ENCODE results near the gene SDCBP2.

The SDCBP2 gene

GRCh38 chr20:1327827-1328679 lies 886 bp downstream of the SDCBP2 start:
- no peak for DNase-seq

- DNase-seq: no peak
These were observed 1.7 kb downstream of the SDCBP2 start for GRCh38 chr20:1327241-1327653.

GRCh38 chr20:1326031-1326930 lies 2.7 kb downstream of the SDCBP2 start:
- DNase-seq: no peak

GRCh38 chr20:1325173-1326030 lies 3.5 kb downstream of the SDCBP2 start:
- DNase-seq: peak; percentile 99

- peak; percentile 40 to 57 for DNase-seq
These were observed 4.3 kb downstream of the SDCBP2 start for GRCh38 chr20:1324598-1325172.

GRCh38 chr20:1323830-1324597 lies 4.9 kb downstream of the SDCBP2 start:
- DNase-seq: no peak

GRCh38 chr20:1323256-1323655 lies 5.7 kb downstream of the SDCBP2 start:
- no peak for DNase-seq

GRCh38 chr20:1322511-1323245 lies 6.3 kb downstream of the SDCBP2 start:
- no peak for DNase-seq

GRCh38 chr20:1321654-1321939 lies 7.3 kb downstream of the SDCBP2 start:
- DNase-seq: no peak

GRCh38 chr20:1320902-1321653 lies 7.9 kb downstream of the SDCBP2 start:
- no peak for DNase-seq

- no peak for DNase-seq
These were observed 8.9 kb downstream of the SDCBP2 start for GRCh38 chr20:1320016-1320415.

GRCh38 chr20:1319462-1319861 lies 9.5 kb downstream of the SDCBP2 start:
- DNase-seq: no peak

- DNase-seq: no peak
These were observed 9.9 kb downstream of the SDCBP2 start for GRCh38 chr20:1319051-1319450.

GRCh38 chr20:1317545-1318255 lies 11.2 kb downstream of the SDCBP2 start:
- no peak for DNase-seq

GRCh38 chr20:1315804-1316203 lies 13.1 kb downstream of the SDCBP2 start:
- no peak for DNase-seq

GRCh38 chr20:1313236-1313964 lies 15.5 kb downstream of the SDCBP2 start:
- DNase-seq: peak; percentile 61 to 71

GRCh38 chr20:1312904-1313235 lies 16.1 kb downstream of the SDCBP2 start:
- no peak for DNase-seq

GRCh38 chr20:1312308-1312707 lies 16.6 kb downstream of the SDCBP2 start:
- DNase-seq: no peak
